Measurements from ENCODE around the gene SEPTIN8. TPM values are rescaled to one million over a fixed set of nuclear protein-coding genes. Genes with fewer than 3 reads are reported as not detected.

The SEPTIN8 gene
- polyA plus RNA-seq, 2 of the 4 experiments (the other 2 are of a cell fraction), result 20.8 to 29.2 TPM

DNA sequence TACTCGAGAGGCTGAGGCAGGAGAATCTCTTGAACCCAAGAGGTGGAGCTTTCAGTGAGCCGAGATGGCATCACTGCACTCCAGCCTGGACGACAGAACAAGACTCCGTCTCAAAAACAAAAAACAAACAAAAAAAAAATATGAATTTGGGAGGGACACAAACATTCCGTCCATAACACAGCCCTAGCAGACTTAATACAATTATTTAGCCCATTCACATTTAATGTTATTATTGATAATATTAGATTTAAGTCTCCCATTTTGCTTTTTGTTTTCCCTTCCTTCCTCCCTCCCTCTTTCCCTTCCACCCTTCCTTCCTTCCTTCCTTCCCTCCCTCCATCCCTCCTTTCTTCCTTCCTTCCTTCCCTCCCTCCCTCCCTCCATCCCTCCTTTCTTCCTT is 34.4 kb downstream of the SEPTIN8 start:
- Histone ChIP-seq H3K4me1 (0 out of 3 replicates have a peak, but pooled peaks cover 4% of the 10 kb centered on the region), H3K27ac (no peak overlapping the region), H3K9me3 (no peaks in the 10 kb centered on the region), H3K4me2 (no peak overlapping the region), H3K4me3 (no peak overlapping the region)
- no peak for DNase-seq (ENCODE audit: low read depth in 1 of 2, low spot score in 1 of 2)
- TF ChIP-seq, protein P1, sequence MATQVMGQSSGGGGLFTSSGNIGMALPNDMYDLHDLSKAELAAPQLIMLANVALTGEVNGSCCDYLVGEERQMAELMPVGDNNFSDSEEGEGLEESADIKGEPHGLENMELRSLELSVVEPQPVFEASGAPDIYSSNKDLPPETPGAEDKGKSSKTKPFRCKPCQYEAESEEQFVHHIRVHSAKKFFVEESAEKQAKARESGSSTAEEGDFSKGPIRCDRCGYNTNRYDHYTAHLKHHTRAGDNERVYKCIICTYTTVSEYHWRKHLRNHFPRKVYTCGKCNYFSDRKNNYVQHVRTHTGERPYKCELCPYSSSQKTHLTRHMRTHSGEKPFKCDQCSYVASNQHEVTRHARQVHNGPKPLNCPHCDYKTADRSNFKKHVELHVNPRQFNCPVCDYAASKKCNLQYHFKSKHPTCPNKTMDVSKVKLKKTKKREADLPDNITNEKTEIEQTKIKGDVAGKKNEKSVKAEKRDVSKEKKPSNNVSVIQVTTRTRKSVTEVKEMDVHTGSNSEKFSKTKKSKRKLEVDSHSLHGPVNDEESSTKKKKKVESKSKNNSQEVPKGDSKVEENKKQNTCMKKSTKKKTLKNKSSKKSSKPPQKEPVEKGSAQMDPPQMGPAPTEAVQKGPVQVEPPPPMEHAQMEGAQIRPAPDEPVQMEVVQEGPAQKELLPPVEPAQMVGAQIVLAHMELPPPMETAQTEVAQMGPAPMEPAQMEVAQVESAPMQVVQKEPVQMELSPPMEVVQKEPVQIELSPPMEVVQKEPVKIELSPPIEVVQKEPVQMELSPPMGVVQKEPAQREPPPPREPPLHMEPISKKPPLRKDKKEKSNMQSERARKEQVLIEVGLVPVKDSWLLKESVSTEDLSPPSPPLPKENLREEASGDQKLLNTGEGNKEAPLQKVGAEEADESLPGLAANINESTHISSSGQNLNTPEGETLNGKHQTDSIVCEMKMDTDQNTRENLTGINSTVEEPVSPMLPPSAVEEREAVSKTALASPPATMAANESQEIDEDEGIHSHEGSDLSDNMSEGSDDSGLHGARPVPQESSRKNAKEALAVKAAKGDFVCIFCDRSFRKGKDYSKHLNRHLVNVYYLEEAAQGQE (IDR thresholded peaks at IDR 0.05), result no peak
- TF ChIP-seq GATA3 (IDR thresholded peaks at IDR 0.05; ENCODE audit: borderline replicate concordance), result no peak
- TF ChIP-seq CHD2 (IDR thresholded peaks at IDR 0.05; ENCODE audit: low read length, partially characterized antibody), result no peak
- TF ChIP-seq NFE2L2 (conservative IDR thresholded peaks at IDR 0.05; ENCODE audit: low read length), result no peak
- no peak for TF ChIP-seq NPAS2 (CRISPR knock-in tag; IDR thresholded peaks at IDR 0.05; ENCODE audit: borderline replicate concordance)
- WGBS (ENCODE audit: missing lambda C conversion rate), result 76% methylated on average over 5 of the region's 5 CpGs
- no peak for FAIRE-seq
- POLR2A ChIA-PET, result no interaction called here
- ATAC-seq, result no peak
- CTCF ChIA-PET, result no interaction called here

DNA sequence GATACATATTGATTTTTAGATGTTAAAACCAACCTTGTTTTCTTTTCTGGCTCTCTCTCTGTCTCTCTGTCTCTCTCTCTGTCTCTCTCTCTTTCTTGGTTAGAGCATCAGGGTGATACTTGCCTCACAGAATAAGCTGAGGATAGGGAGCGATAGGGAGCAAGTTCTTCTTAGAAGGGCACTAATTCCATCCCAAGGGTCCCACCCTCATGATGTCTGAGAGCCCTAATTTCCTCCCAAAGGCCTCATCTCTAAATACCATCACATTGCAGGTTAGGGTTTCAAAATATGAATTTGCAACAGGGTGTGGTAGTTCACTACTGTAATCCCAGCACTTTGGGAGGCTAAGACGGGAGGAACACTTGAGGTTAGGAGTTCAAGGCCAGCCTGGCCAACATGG is 34.9 kb downstream of the SEPTIN8 start:
- H3K4me3 ChIP-seq, result no peak overlapping the region
- DNase-seq (ENCODE audit: low read depth in 1 of 2, low spot score in 1 of 2) (no peak), FAIRE-seq (no peak), ATAC-seq (no peak)
- POLR2A ChIA-PET, result no interaction called here
- TF ChIP-seq, protein P2, sequence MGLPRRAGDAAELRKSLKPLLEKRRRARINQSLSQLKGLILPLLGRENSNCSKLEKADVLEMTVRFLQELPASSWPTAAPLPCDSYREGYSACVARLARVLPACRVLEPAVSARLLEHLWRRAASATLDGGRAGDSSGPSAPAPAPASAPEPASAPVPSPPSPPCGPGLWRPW (IDR thresholded peaks at IDR 0.05), result no peak
- no peak for TF ChIP-seq HDAC2 (IDR thresholded peaks at IDR 0.05)
- TF ChIP-seq RNF2 (IDR thresholded peaks at IDR 0.05; ENCODE audit: borderline replicate concordance, low read depth), result no peak
- TF ChIP-seq ATOH8 (CRISPR knock-in tag; IDR thresholded peaks at IDR 0.05; ENCODE audit: low read depth), result no peak
- TF ChIP-seq MAZ (IDR thresholded peaks at IDR 0.05; ENCODE audit: borderline replicate concordance, low read depth, low read length), result no peak
- no peak for TF ChIP-seq NPAS2 (CRISPR knock-in tag; IDR thresholded peaks at IDR 0.05; ENCODE audit: borderline replicate concordance)
- no peak for TF ChIP-seq NFE2L2 (conservative IDR thresholded peaks at IDR 0.05; ENCODE audit: low read length)
- TF ChIP-seq POLR2A (IDR thresholded peaks at IDR 0.05; ENCODE audit: low read length), result no peak
- no peak for TF ChIP-seq RARB (CRISPR knock-in tag; IDR thresholded peaks at IDR 0.05)
- no peak for TF ChIP-seq ZSCAN20 (CRISPR knock-in tag; IDR thresholded peaks at IDR 0.05)
- TF ChIP-seq, protein P1 (IDR thresholded peaks at IDR 0.05), result no peak
- no peak for TF ChIP-seq CBX8 (IDR thresholded peaks at IDR 0.05)
- no peak for TF ChIP-seq RFX5 (IDR thresholded peaks at IDR 0.05)
- TF ChIP-seq CEBPB (IDR thresholded peaks at IDR 0.05), result no peak
- no peak for TF ChIP-seq MYC (IDR thresholded peaks at IDR 0.05; ENCODE audit: borderline replicate concordance, low read length)
- no peak for TF ChIP-seq SMC3 (IDR thresholded peaks at IDR 0.05)
- TF ChIP-seq ZC3H11A (IDR thresholded peaks at IDR 0.05), result no peak
- no peak for TF ChIP-seq KDM1A (IDR thresholded peaks at IDR 0.05; ENCODE audit: low read depth)
- TF ChIP-seq HEYL (CRISPR knock-in tag; IDR thresholded peaks at IDR 0.05), result no peak
- no peaks in the 10 kb centered on the region for H3K9me3 ChIP-seq
- no peak overlapping the region for H3K27ac ChIP-seq
- H3K4me2 ChIP-seq, result no peak overlapping the region
- 35% methylated on average over 2 of the region's 2 CpGs for WGBS (ENCODE audit: missing lambda C conversion rate)
- H3K4me1 ChIP-seq, result 0 out of 3 replicates have a peak, but pooled peaks cover 4% of the 10 kb centered on the region
- CTCF ChIA-PET, result no interaction called here
